HepG2 (cell line): ENCODE results near the gene ALK. TPM values are rescaled to one million over a fixed set of nuclear protein-coding genes. Genes with fewer than 3 reads are reported as not detected.

Source experiments
- ATAC-seq: fragments of 200-7000 bp; cut with Tn5 transposase; 3 replicates; pipeline ENCODE4 v1.9.1; 2020; ENCODE audit warnings: mild to moderate bottlenecking, moderate library complexity
- BruUV-seq: library from RNA; stranded (reverse); fragments of 400-500 nt; replicated peaks from 2 replicates; lab custom pipeline; 2021; lab: Mats Ljungman, UMichigan
- CTCF ChIA-PET: fragments of 300-600 bp; formaldehyde crosslinking; extraction: SDS; loops from one replicate; lab custom pipeline; 2021; ENCODE audit warnings: low total read pairs, inconsistent platforms, low intra/inter-chr PET ratio; lab: Yijun Ruan, JAX
- POLR2A ChIA-PET: fragments of 350-600 bp; sonication (Branson Sonifier 250); formaldehyde crosslinking; loops from one replicate; lab custom pipeline; 2020; ENCODE audit warnings: antibody characterized with exemption, inconsistent platforms; lab: Yijun Ruan, JAX
- DNase-seq: peaks from one replicate; pipeline ENCODE4 v3.0.0-alpha.2; 2015; ENCODE audit warnings: low spot score
- FAIRE-seq: peaks from 3 replicates; lab custom pipeline; 2011; peaks lifted over from hg19 to GRCh38; lab: Jason Lieb, UNC
- H2AFZ ChIP-seq: one replicate; pipeline ENCODE4 v1.6.1; 2011; ENCODE audit warnings: low read length, inconsistent platforms
- H3K27ac ChIP-seq: fragments of 300-600 bp; 3 replicates; pipeline ENCODE4 v1.8.0; 2011; ENCODE audit warnings: mixed run types, mild to moderate bottlenecking, mixed read lengths, low read length, inconsistent platforms; ENCODE audit not compliant: insufficient read depth; ENCODE audit errors: extremely low read length
- H3K27me3 ChIP-seq, 2 experiments: fragments of 200-600 bp in 1 of 2; 2 replicates in 1 of 2; 3 replicates in 1 of 2; pipeline versions ENCODE4 v1.6.0 to v1.8.0; 2011; ENCODE audit warnings: low read length in 2 of 2, mild to moderate bottlenecking in 2 of 2, moderate library complexity in 2 of 2, inconsistent platforms in 1 of 2; ENCODE audit not compliant: insufficient read depth in 2 of 2, control insufficient read depth in 1 of 2
- H3K36me3 ChIP-seq, 2 experiments: fragments of 200-600 bp in 1 of 2; replicated peaks in 1 of 2; 2 replicates in 1 of 2; 3 replicates in 1 of 2; pipeline versions ENCODE4 v1.5.1 to v1.8.0; 2011; ENCODE audit warnings: low read length in 2 of 2, inconsistent platforms in 1 of 2; ENCODE audit not compliant: insufficient read depth in 2 of 2, control insufficient read depth in 1 of 2
- H3K4me1 ChIP-seq: 2 replicates; pipeline ENCODE4 v1.5.1; 2012; ENCODE audit warnings: low read length, inconsistent platforms; ENCODE audit not compliant: insufficient read depth
- H3K4me2 ChIP-seq: 2 replicates; pipeline ENCODE4 v1.6.0; 2011; ENCODE audit warnings: low read depth, low read length, inconsistent platforms
- H3K4me3 ChIP-seq, 3 experiments: fragments of 200-600 bp in 1 of 3; sonication (generic), shearing (Covaris generic) in 1 of 3; replicated peaks in 1 of 3; 2 replicates each; pipeline ENCODE4 v1.5.1; 2011 to 2016; ENCODE audit warnings: low read length in 3 of 3, inconsistent platforms in 2 of 3, low read depth in 2 of 3, mild to moderate bottlenecking in 2 of 3, control low read depth in 1 of 3, mixed read lengths in 1 of 3; ENCODE audit not compliant: insufficient read depth in 1 of 3
- H3K79me2 ChIP-seq: one replicate; pipeline ENCODE4 v1.6.1; 2011; ENCODE audit warnings: low read length, inconsistent platforms; ENCODE audit not compliant: insufficient read depth
- H3K9ac ChIP-seq: 2 replicates; pipeline ENCODE4 v1.6.0; 2011; ENCODE audit warnings: mild to moderate bottlenecking, low read depth, low read length, inconsistent platforms; ENCODE audit not compliant: insufficient read depth
- H3K9me3 ChIP-seq: 2 replicates; pipeline ENCODE4 v1.5.1; 2012; ENCODE audit warnings: mild to moderate bottlenecking, low read length
- H4K20me1 ChIP-seq: 2 replicates; pipeline ENCODE4 v1.6.0; 2011; ENCODE audit warnings: inconsistent platforms, mild to moderate bottlenecking, low read length, moderate library complexity; ENCODE audit not compliant: insufficient read depth
- HMGA1 ChIP-seq: sonication (generic); formaldehyde crosslinking; conservative IDR thresholded peaks from 2 replicates; pipeline ENCODE4 v1.4.0; 2020; ENCODE audit warnings: missing genetic modification reagents
- MYC ChIP-seq: sonication (generic); formaldehyde crosslinking; IDR thresholded peaks from 2 replicates; pipeline ENCODE4 v1.9.0; 2021; ENCODE audit warnings: missing genetic modification reagents, borderline replicate concordance
- NR2C2 ChIP-seq: sonication (generic); formaldehyde crosslinking; IDR thresholded peaks from 2 replicates; pipeline ENCODE4 v1.4.0; 2020; ENCODE audit warnings: missing genetic modification reagents, mild to moderate bottlenecking, moderate library complexity, borderline replicate concordance
- TCF7L2 ChIP-seq: IDR thresholded peaks from 2 replicates; pipeline ENCODE4 v1.6.1; 2011; ENCODE audit warnings: mild to moderate bottlenecking, low read depth, low read length, moderate library complexity
- ZNF350 ChIP-seq: sonication (generic); formaldehyde crosslinking; IDR thresholded peaks from 2 replicates; pipeline ENCODE4 v1.4.0; 2020; ENCODE audit warnings: mild to moderate bottlenecking, low read depth, missing genetic modification reagents, borderline replicate concordance
- ZNF354B ChIP-seq: sonication (generic); formaldehyde crosslinking; IDR thresholded peaks from 2 replicates; pipeline ENCODE4 v1.8.0; 2022; ENCODE audit warnings: mild to moderate bottlenecking, missing genetic modification reagents
- ZNF468 ChIP-seq: sonication (generic); formaldehyde crosslinking; IDR thresholded peaks from 2 replicates; pipeline ENCODE4 v1.8.0; 2022; ENCODE audit warnings: mild to moderate bottlenecking, moderate library complexity, missing genetic modification reagents
- WGBS: methylation state at CpG from one replicate; pipeline ENCODE4 v1.1.6; 2017; ENCODE audit warnings: low lambda C conversion rate; 5-methylcytosine and 5-hydroxymethylcytosine counted together
- in situ Hi-C: cut with HindIII; loops from 2 replicates; pipeline ENCODE4 v1.10.0; 2017; ENCODE audit warnings: low pct_unique_long_range_greater_than_20kb; ENCODE audit not compliant: extremely low pct_ligation_motif_present
- intact Hi-C: fragments of 100-400 bp; cut with micrococcal nuclease; formaldehyde crosslinking; loops from one replicate; pipeline ENCODE4 v1.10.0; 2022; ENCODE audit not compliant: unreplicated experiment
- polyA plus RNA-seq, 8 experiments: library from polyadenylated mRNA; depleted of rRNA in 3 of 8; stranded (reverse) in 7 of 8; unstranded in 1 of 8; fragments of >200 nt; fragmentation: Illumina TruSeq in 4 of 8; extraction: Trizol in 4 of 8; gene quantifications; 2 replicates each; pipeline versions ENCODE4 v1.2.1 to v1.2.3, GENCODE V29; 2011 to 2016; ENCODE audit warnings: low read depth in 4 of 8, missing spikeins in 1 of 8, mixed read lengths in 1 of 8; ENCODE audit not compliant: insufficient read depth in 1 of 8
- total RNA-seq, 5 experiments: library from RNA; depleted of rRNA; stranded (reverse); fragments of >200 nt; fragmentation: Illumina TruSeq; extraction: Trizol; gene quantifications; 2 replicates each; pipeline ENCODE4 v1.2.3, GENCODE V29; 2016; ENCODE audit warnings: low read depth in 1 of 5
- TF ChIP-seq, protein P1 (sequence below): sonication (generic); formaldehyde crosslinking; IDR thresholded peaks from 2 replicates; pipeline ENCODE4 v1.8.0; 2022; ENCODE audit warnings: mild to moderate bottlenecking, missing genetic modification reagents; ENCODE audit not compliant: insufficient replicate concordance
- TF ChIP-seq, protein P2 (sequence below): sonication (generic); formaldehyde crosslinking; IDR thresholded peaks from 2 replicates; pipeline ENCODE4 v1.5.0; 2020; ENCODE audit warnings: missing genetic modification reagents
- TF ChIP-seq, protein P3 (sequence below): IDR thresholded peaks from 2 replicates; pipeline ENCODE4 v1.6.1; 2016; ENCODE audit warnings: missing biosample characterization, missing genetic modification reagents, low read depth
- TF ChIP-seq, protein P4 (sequence below): sonication (generic); formaldehyde crosslinking; IDR thresholded peaks from 2 replicates; pipeline ENCODE4 v1.5.0; 2020; ENCODE audit warnings: mild to moderate bottlenecking, missing genetic modification reagents
- TF ChIP-seq, protein P5 (sequence below): sonication (generic); formaldehyde crosslinking; IDR thresholded peaks from 2 replicates; pipeline ENCODE4 v1.8.0; 2023; ENCODE audit warnings: mild to moderate bottlenecking, missing genetic modification reagents

The ALK gene
- total and polyA plus RNA-seq, 2 of the 13 experiments (the other 11 are each of a cell fraction or from before 2014, with no cell fraction given), result not detected

DNA sequence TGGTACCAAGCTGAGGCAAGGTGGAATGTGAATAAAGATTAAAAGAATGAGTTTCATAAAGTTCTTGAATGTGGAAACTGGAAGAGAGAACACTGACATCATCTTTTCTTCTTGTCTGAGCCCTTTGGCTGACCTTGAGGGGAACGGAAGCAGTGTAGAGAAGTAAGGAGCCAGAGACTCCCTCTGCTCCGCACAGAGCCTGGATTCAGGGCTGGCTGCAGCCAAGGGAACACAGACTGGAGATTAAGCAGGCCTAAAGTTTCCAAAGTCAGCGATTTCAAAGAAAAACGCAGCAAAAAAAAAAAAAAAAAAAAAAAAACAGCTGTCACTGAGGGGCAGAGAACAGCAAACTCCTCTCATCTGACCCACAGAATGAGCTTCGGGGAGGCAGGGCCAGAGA lies 19.3 kb upstream of the ALK start:
- BruUV-seq, result no TSS peak
- Histone ChIP-seq H3K36me3 (no peaks in the 10 kb centered on the region), H3K9me3 (no peaks in the 10 kb centered on the region), H3K79me2 (no peaks in the 10 kb centered on the region), H3K4me1 (no peaks in the 10 kb centered on the region), H3K4me2 (no peak overlapping the region), H3K9ac (no peak overlapping the region), H3K27me3 (peaks cover 0 to 6% of the 10 kb centered on the region in 2 experiments; a peak in 2 of 5 replicates), H4K20me1 (no peaks in the 10 kb centered on the region), H2AFZ (no peak overlapping the region), H3K27ac (no peak overlapping the region), H3K4me3 (no peak overlapping the region)
- in situ Hi-C loops (no loop called here), intact Hi-C loops (no loop called here)
- no peak for ATAC-seq
- no peak for DNase-seq
- CTCF ChIA-PET, result no interaction called here
- no peak for FAIRE-seq
- POLR2A ChIA-PET, result no interaction called here
- WGBS, result 15% methylated on average over 5 of the region's 5 CpGs
- no peak for TF ChIP-seq ZNF354B (CRISPR knock-in tag)
- no peak for TF ChIP-seq ZNF350 (CRISPR knock-in tag)
- TF ChIP-seq, protein P1, sequence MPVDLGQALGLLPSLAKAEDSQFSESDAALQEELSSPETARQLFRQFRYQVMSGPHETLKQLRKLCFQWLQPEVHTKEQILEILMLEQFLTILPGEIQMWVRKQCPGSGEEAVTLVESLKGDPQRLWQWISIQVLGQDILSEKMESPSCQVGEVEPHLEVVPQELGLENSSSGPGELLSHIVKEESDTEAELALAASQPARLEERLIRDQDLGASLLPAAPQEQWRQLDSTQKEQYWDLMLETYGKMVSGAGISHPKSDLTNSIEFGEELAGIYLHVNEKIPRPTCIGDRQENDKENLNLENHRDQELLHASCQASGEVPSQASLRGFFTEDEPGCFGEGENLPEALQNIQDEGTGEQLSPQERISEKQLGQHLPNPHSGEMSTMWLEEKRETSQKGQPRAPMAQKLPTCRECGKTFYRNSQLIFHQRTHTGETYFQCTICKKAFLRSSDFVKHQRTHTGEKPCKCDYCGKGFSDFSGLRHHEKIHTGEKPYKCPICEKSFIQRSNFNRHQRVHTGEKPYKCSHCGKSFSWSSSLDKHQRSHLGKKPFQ (CRISPR knock-in tag), result no peak
- no peak for TF ChIP-seq ZNF468
- no peak for TF ChIP-seq MYC (CRISPR knock-in tag)
- no peak for TF ChIP-seq NR2C2 (CRISPR knock-in tag)
- TF ChIP-seq, protein P2, sequence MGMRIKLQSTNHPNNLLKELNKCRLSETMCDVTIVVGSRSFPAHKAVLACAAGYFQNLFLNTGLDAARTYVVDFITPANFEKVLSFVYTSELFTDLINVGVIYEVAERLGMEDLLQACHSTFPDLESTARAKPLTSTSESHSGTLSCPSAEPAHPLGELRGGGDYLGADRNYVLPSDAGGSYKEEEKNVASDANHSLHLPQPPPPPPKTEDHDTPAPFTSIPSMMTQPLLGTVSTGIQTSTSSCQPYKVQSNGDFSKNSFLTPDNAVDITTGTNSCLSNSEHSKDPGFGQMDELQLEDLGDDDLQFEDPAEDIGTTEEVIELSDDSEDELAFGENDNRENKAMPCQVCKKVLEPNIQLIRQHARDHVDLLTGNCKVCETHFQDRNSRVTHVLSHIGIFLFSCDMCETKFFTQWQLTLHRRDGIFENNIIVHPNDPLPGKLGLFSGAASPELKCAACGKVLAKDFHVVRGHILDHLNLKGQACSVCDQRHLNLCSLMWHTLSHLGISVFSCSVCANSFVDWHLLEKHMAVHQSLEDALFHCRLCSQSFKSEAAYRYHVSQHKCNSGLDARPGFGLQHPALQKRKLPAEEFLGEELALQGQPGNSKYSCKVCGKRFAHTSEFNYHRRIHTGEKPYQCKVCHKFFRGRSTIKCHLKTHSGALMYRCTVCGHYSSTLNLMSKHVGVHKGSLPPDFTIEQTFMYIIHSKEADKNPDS (CRISPR knock-in tag), result no peak
- TF ChIP-seq, protein P3, sequence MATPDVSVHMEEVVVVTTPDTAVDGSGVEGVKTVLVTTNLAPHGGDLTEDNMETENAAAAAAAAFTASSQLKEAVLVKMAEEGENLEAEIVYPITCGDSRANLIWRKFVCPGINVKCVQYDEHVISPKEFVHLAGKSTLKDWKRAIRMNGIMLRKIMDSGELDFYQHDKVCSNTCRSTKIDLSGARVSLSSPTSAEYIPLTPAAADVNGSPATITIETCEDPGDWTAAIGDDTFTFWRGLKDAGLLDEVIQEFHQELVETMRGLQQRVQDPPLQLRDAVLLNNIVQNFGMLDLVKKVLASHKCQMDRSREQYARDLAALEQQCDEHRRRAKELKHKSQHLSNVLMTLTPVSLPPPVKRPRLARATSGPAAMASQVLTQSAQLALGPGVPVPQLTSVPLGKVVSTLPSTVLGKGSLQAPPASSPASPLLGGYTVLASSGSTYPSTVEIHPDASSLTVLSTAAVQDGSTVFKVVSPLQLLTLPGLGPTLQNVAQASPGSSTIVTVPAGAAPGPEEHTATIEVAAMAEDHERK (CRISPR knock-in tag), result no peak
- TF ChIP-seq, protein P4, sequence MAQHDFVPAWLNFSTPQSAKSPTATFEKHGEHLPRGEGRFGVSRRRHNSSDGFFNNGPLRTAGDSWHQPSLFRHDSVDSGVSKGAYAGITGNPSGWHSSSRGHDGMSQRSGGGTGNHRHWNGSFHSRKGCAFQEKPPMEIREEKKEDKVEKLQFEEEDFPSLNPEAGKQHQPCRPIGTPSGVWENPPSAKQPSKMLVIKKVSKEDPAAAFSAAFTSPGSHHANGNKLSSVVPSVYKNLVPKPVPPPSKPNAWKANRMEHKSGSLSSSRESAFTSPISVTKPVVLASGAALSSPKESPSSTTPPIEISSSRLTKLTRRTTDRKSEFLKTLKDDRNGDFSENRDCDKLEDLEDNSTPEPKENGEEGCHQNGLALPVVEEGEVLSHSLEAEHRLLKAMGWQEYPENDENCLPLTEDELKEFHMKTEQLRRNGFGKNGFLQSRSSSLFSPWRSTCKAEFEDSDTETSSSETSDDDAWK, result no peak
- no peak for TF ChIP-seq TCF7L2
- TF ChIP-seq, protein P5, sequence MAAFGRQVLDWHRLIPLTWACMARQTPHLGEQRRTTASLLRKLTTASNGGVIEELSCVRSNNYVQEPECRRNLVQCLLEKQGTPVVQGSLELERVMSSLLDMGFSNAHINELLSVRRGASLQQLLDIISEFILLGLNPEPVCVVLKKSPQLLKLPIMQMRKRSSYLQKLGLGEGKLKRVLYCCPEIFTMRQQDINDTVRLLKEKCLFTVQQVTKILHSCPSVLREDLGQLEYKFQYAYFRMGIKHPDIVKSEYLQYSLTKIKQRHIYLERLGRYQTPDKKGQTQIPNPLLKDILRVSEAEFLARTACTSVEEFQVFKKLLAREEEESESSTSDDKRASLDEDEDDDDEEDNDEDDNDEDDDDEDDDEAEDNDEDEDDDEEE (CRISPR knock-in tag), result no peak
- no peak for TF ChIP-seq HMGA1 (CRISPR knock-in tag)
